ENCODE data around the gene SGF29. TPM values are rescaled to one million over a fixed set of nuclear protein-coding genes. Genes with fewer than 3 reads are reported as not detected.
"Not testable (repeated sequence)": the region's sequence is repeated elsewhere in the genome, so short reads cannot be mapped to it uniquely, and the experiment has no call there.

The SGF29 gene
- total RNA-seq, 2 donors from 2014 or later, result 49.7 to 53.7 TPM

- Mint-ChIP-seq H3K27ac (no peak overlapping the region), H3K4me3 (no peak overlapping the region), H3K36me3 (ENCODE audit: low read depth) (peaks cover 16% of the 10 kb centered on the region), H3K27me3 (no peaks in the 10 kb centered on the region), H3K4me1 (peaks cover 7% of the 10 kb centered on the region)
- DNase-seq (no peak), ATAC-seq (no peak)
- H3K9me3 ChIP-seq (ENCODE audit: control insufficient read depth, low read length, poor library complexity, severe bottlenecking), result no peaks in the 10 kb centered on the region
These were observed 32.7 kb downstream of the SGF29 start for GRCh38 chr16:28586466-28586865.

DNA sequence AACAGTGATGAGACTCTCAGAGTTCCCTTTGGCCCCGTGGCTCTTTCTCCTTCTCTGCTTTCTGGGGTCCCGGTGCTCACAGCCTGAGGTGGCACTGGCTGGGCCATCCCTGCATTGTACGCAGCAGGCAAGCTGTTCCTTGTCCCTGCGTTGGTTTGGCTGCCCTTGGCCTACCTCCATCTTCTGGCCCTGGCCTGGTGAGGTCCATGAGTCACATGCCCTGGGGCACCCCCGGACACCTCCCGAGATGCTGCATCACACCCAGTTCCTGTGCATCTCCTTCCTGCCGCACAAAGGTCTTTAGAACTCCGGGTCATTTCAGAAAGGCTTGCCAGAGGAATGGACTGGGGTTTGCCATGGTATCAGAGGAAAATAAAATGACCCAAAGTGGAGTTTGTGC lies 33.7 kb downstream of the SGF29 start:
- Mint-ChIP-seq H3K4me3 (no peak overlapping the region), H3K27ac (no peak overlapping the region), H3K27me3 (no peaks in the 10 kb centered on the region), H3K4me1 (peaks cover 5% of the 10 kb centered on the region), H3K36me3 (ENCODE audit: low read depth) (peaks cover 13% of the 10 kb centered on the region)
- DNase-seq, result no peak
- no peak for ATAC-seq
- no peaks in the 10 kb centered on the region for H3K9me3 ChIP-seq (ENCODE audit: control insufficient read depth, low read length, poor library complexity, severe bottlenecking)

DNA sequence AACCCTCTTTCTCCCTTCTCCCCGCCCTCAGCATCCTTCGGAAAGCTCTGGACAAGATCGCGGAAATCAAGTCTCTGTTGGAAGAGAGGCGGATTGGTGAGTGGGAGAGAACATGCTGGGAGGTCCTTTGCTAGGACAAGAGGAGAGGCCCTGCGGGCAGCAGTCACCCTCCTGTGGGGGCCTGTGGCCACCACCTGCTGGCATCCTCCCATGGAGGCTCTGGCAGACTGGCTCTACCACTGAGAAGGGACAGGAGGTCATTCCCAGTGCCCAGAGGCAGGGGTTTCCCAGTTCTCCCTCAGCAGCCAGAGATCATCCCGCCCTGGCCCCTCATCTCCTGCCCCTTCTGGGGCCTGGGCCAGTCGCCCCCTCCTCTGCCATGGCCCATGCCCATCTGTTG lies 35.3 kb downstream of the SGF29 start:
- Mint-ChIP-seq H3K27me3 (no peaks in the 10 kb centered on the region), H3K36me3 (ENCODE audit: low read depth) (peaks cover 11% of the 10 kb centered on the region), H3K27ac (peak overlapping the region; percentile 79)

GRCh38 chr16:28589930-28590329 lies 36.2 kb downstream of the SGF29 start:
- ATAC-seq (no peak), DNase-seq (no peak)
- H3K4me3 Mint-ChIP-seq, result no peak overlapping the region
- H3K27ac Mint-ChIP-seq, result no peak overlapping the region
- no peaks in the 10 kb centered on the region for H3K9me3 ChIP-seq (ENCODE audit: control insufficient read depth, low read length, poor library complexity, severe bottlenecking)
- no peaks in the 10 kb centered on the region for H3K27me3 Mint-ChIP-seq
- H3K36me3 Mint-ChIP-seq (ENCODE audit: low read depth), result peaks cover 9% of the 10 kb centered on the region
- peaks cover 3% of the 10 kb centered on the region for H3K4me1 Mint-ChIP-seq

More for the DNA sequence above, 35.3 kb downstream of the SGF29 start:
- no peaks in the 10 kb centered on the region for H3K9me3 ChIP-seq (ENCODE audit: control insufficient read depth, low read length, poor library complexity, severe bottlenecking)
- H3K4me1 Mint-ChIP-seq, result peaks cover 5% of the 10 kb centered on the region
- no peak for ATAC-seq
- no peak overlapping the region for H3K4me3 Mint-ChIP-seq
- DNase-seq, result no peak

GRCh38 chr16:28590384-28591340 lies 36.9 kb downstream of the SGF29 start:
- H3K36me3 Mint-ChIP-seq (ENCODE audit: low read depth), result peaks cover 9% of the 10 kb centered on the region
- H3K27me3 Mint-ChIP-seq, result no peaks in the 10 kb centered on the region
- H3K4me3 Mint-ChIP-seq, result no peak overlapping the region
- no peak overlapping the region for H3K27ac Mint-ChIP-seq
- no peak for DNase-seq
- H3K9me3 ChIP-seq (ENCODE audit: control insufficient read depth, low read length, poor library complexity, severe bottlenecking), result no peaks in the 10 kb centered on the region
- peaks cover 7% of the 10 kb centered on the region for H3K4me1 Mint-ChIP-seq
- no peak for ATAC-seq

- Mint-ChIP-seq H3K27me3 (no peaks in the 10 kb centered on the region), H3K4me3 (no peak overlapping the region), H3K4me1 (peaks cover 7% of the 10 kb centered on the region), H3K27ac (no peak overlapping the region), H3K36me3 (ENCODE audit: low read depth) (peaks cover 9% of the 10 kb centered on the region)
- no peaks in the 10 kb centered on the region for H3K9me3 ChIP-seq (ENCODE audit: control insufficient read depth, low read length, poor library complexity, severe bottlenecking)
- no peak for DNase-seq
- no peak for ATAC-seq
These were observed 37.6 kb downstream of the SGF29 start for GRCh38 chr16:28591355-28591754.

- no peak for ATAC-seq
- no peak for DNase-seq
- Mint-ChIP-seq H3K27me3 (no peaks in the 10 kb centered on the region), H3K36me3 (ENCODE audit: low read depth) (peaks cover 9% of the 10 kb centered on the region), H3K27ac (no peak overlapping the region), H3K4me3 (no peak overlapping the region), H3K4me1 (peaks cover 7% of the 10 kb centered on the region)
- no peaks in the 10 kb centered on the region for H3K9me3 ChIP-seq (ENCODE audit: control insufficient read depth, low read length, poor library complexity, severe bottlenecking)
These were observed 38.8 kb downstream of the SGF29 start for GRCh38 chr16:28592511-28592910.

DNA sequence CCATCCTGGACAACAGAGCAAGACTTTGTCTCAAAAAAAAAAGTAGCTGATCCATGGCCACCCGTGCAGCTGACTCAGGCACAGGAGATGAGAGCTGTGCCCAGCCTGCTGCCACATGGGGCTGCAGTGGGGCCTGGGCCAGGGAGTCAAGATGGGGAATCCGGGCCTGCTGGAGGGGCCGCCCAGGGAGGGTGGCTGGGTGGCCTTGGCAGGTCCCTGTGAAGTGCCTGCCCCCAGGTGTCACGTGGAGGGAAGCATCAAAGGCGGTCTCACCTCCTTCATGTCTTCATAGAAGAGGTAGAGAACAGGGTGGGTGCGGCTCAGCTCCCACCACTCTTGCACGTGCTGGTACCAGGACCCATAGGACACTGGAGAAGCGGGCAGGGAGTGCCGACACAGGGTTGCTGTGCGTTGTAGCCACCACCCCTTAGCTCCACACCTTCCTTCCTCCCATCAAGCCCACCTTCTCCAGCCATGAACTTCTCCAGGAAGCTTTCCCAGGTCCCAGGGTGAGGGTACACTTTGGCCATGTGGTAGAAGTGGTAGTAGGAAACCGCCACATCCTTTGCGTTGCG lies 39.3 kb downstream of the SGF29 start:
- DNase-seq, result no peak
- H3K4me1 Mint-ChIP-seq, result peaks cover 7% of the 10 kb centered on the region
- H3K27ac Mint-ChIP-seq, result no peak overlapping the region
- no peaks in the 10 kb centered on the region for H3K27me3 Mint-ChIP-seq
- no peak for ATAC-seq
- no peak overlapping the region for H3K4me3 Mint-ChIP-seq
- H3K36me3 Mint-ChIP-seq (ENCODE audit: low read depth), result peaks cover 9% of the 10 kb centered on the region
- no peaks in the 10 kb centered on the region for H3K9me3 ChIP-seq (ENCODE audit: control insufficient read depth, low read length, poor library complexity, severe bottlenecking)

DNA sequence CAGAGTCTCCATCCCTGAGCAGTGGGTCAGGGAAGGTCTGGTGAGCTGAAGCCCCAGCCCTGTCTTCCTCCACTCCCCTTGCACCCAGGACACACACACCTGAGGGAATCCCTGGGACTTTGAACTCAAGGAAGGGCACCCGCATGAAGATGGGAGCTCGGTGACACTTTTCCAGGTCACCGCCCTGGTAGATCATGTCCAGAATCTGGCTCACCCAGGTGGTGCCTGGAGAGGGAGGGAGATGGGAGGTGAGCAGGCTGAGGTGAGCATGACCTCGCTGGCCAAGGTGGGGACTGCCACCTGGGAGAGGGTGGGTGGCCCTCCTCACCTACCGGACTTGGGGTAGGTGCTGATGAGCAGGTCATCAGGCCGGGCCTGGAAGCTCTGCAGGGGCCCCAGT lies 41.7 kb downstream of the SGF29 start:
- H3K4me1 Mint-ChIP-seq; DNase-seq; H3K9me3 ChIP-seq (ENCODE audit: control insufficient read depth, low read length, poor library complexity, severe bottlenecking); ATAC-seq; H3K4me3 Mint-ChIP-seq; H3K27ac Mint-ChIP-seq; H3K36me3 Mint-ChIP-seq (ENCODE audit: low read depth); H3K27me3 Mint-ChIP-seq: not testable (repeated sequence)

GRCh38 chr16:28596115-28596630 lies 42.5 kb downstream of the SGF29 start:
- Mint-ChIP-seq H3K27me3 (no peaks in the 10 kb centered on the region), H3K27ac (no peak overlapping the region), H3K4me1 (peaks cover 7% of the 10 kb centered on the region), H3K36me3 (ENCODE audit: low read depth) (peaks cover 2% of the 10 kb centered on the region), H3K4me3 (no peak overlapping the region)
- H3K9me3 ChIP-seq (ENCODE audit: control insufficient read depth, low read length, poor library complexity, severe bottlenecking), result no peaks in the 10 kb centered on the region
- DNase-seq (no peak), ATAC-seq (no peak)

- H3K27ac Mint-ChIP-seq, result peak within 1 kb of the TSS; percentile 39
- no peaks in the 10 kb centered on the region for H3K27me3 Mint-ChIP-seq
- DNase-seq (no peak), ATAC-seq (no peak)
- H3K36me3 Mint-ChIP-seq (ENCODE audit: low read depth), result no peaks in the 10 kb centered on the region
- no peaks in the 10 kb centered on the region for H3K9me3 ChIP-seq (ENCODE audit: control insufficient read depth, low read length, poor library complexity, severe bottlenecking)
- no peak within 1 kb of the TSS for H3K4me3 Mint-ChIP-seq
- peaks cover 7% of the 10 kb centered on the region for H3K4me1 Mint-ChIP-seq
These were observed 43.3 kb downstream of the SGF29 start, which contains the start of gene SULT1A2 for GRCh38 chr16:28596840-28597691. TSS of gene SULT1A2 (minus strand) at chr16:28597050. CDS start at chr16:28595930, 1,120 bp downstream.

GRCh38 chr16:28597692-28598261 lies 44.1 kb downstream of the SGF29 start:
- H3K36me3 Mint-ChIP-seq (ENCODE audit: low read depth), result no peaks in the 10 kb centered on the region
- no peak for DNase-seq
- ATAC-seq, result no peak
- no peaks in the 10 kb centered on the region for H3K9me3 ChIP-seq (ENCODE audit: control insufficient read depth, low read length, poor library complexity, severe bottlenecking)
- H3K27me3 Mint-ChIP-seq, result no peaks in the 10 kb centered on the region
- peaks cover 7% of the 10 kb centered on the region for H3K4me1 Mint-ChIP-seq
- H3K4me3 Mint-ChIP-seq, result no peak overlapping the region
- peak overlapping the region; percentile 39 for H3K27ac Mint-ChIP-seq

Data from T-helper 17 cell (primary cell).